ENCODE results near the gene PIM1. TPM values are rescaled to one million over a fixed set of nuclear protein-coding genes. Genes with fewer than 3 reads are reported as not detected.

The PIM1 gene
- total and polyA plus RNA-seq, 10 donors, result 22.1 to 176 (median 59.3) TPM

GRCh38 chr6:37205175-37205996 lies 35.4 kb downstream of the PIM1 start:
- DNase-seq, result no peak
- intact Hi-C loops (cut with DNase I; ENCODE audit: low total_unique reads), result no loop called here
- Histone ChIP-seq H3K4me3 (no peak overlapping the region), H3K9me3 (no peaks in the 10 kb centered on the region), H3K27ac (peak overlapping the region in 1 of 8 donors; percentile 32), H3K36me3 (no peaks in the 10 kb centered on the region), H3K4me1 (peaks cover 3 to 78% (median 41%) of the 10 kb centered on the region in 6 donors), H3K27me3 (replicated peaks in 1 of 7) (no peaks in the 10 kb centered on the region)
- no peak for TF ChIP-seq POLR2AphosphoS5 (IDR thresholded peaks at IDR 0.05)
- no peak for TF ChIP-seq CTCF (IDR thresholded peaks at IDR 0.05 in 8 of 11, conservative IDR thresholded peaks at IDR 0.05 in 3 of 11)
- TF ChIP-seq POLR2A (IDR thresholded peaks at IDR 0.05), result no peak
- WGBS, 5 donors, result 47 to 64% (median 60%) methylated on average over 13 of the region's 13 CpGs

- Histone ChIP-seq H3K4me3 (no peak overlapping the region), H3K27ac (peak overlapping the region in 1 of 8 donors; percentile 32), H3K4me1 (peaks cover 3 to 84% (median 43%) of the 10 kb centered on the region in 6 donors), H3K27me3 (replicated peaks in 1 of 7) (no peaks in the 10 kb centered on the region), H3K9me3 (no peaks in the 10 kb centered on the region), H3K36me3 (no peaks in the 10 kb centered on the region)
- TF ChIP-seq POLR2A (IDR thresholded peaks at IDR 0.05) (no peak), POLR2AphosphoS5 (IDR thresholded peaks at IDR 0.05) (no peak), CTCF (IDR thresholded peaks at IDR 0.05 in 8 of 11, conservative IDR thresholded peaks at IDR 0.05 in 3 of 11) (no peak)
- WGBS, 5 donors, result 50 to 94% (median 87%) methylated on average over 4 of the region's 4 CpGs
- DNase-seq, result no peak
- intact Hi-C loops (cut with DNase I; ENCODE audit: low total_unique reads), result no loop called here
Observed at GRCh38 chr6:37205997-37206340, 36.0 kb downstream of the PIM1 start.

- DNase-seq, result no peak
- 91 to 95% (median 94%) methylated on average over 9 of the region's 9 CpGs for WGBS, 5 donors
Observed at GRCh38 chr6:37206622-37207021, 36.7 kb downstream of the PIM1 start.

More at GRCh38 chr6:37206622-37207021, 36.7 kb downstream of the PIM1 start:
- no peak overlapping the region for H3K4me3 ChIP-seq
- H3K4me1 ChIP-seq, result peaks cover 3 to 81% (median 43%) of the 10 kb centered on the region in 6 donors
- H3K9me3 ChIP-seq, result no peaks in the 10 kb centered on the region
- no peaks in the 10 kb centered on the region for H3K36me3 ChIP-seq
- no peaks in the 10 kb centered on the region for H3K27me3 ChIP-seq (replicated peaks in 1 of 7)
- intact Hi-C loops (cut with DNase I; ENCODE audit: low total_unique reads), result no loop called here
- TF ChIP-seq CTCF (IDR thresholded peaks at IDR 0.05 in 8 of 11, conservative IDR thresholded peaks at IDR 0.05 in 3 of 11) (no peak), POLR2AphosphoS5 (IDR thresholded peaks at IDR 0.05) (no peak), POLR2A (IDR thresholded peaks at IDR 0.05) (no peak)
- H3K27ac ChIP-seq, result no peak overlapping the region
